HepG2 (cell line): ENCODE results near the gene HS3ST2. TPM values are rescaled to one million over a fixed set of nuclear protein-coding genes. Genes with fewer than 3 reads are reported as not detected.

Experiments
- ATAC-seq: fragments of 200-7000 bp; cut with Tn5 transposase; 3 replicates; pipeline ENCODE4 v1.9.1; 2020; ENCODE audit warnings: mild to moderate bottlenecking, moderate library complexity
- BruUV-seq: library from RNA; stranded (reverse); fragments of 400-500 nt; replicated peaks from 2 replicates; lab custom pipeline; 2021; lab: Mats Ljungman, UMichigan
- CTCF ChIA-PET: fragments of 300-600 bp; formaldehyde crosslinking; extraction: SDS; loops from one replicate; lab custom pipeline; 2021; ENCODE audit warnings: low total read pairs, inconsistent platforms, low intra/inter-chr PET ratio; lab: Yijun Ruan, JAX
- POLR2A ChIA-PET: fragments of 350-600 bp; sonication (Branson Sonifier 250); formaldehyde crosslinking; loops from one replicate; lab custom pipeline; 2020; ENCODE audit warnings: antibody characterized with exemption, inconsistent platforms; lab: Yijun Ruan, JAX
- DNase-seq: peaks from one replicate; pipeline ENCODE4 v3.0.0-alpha.2; 2015; ENCODE audit warnings: low spot score
- FAIRE-seq: peaks from 3 replicates; lab custom pipeline; 2011; peaks lifted over from hg19 to GRCh38; lab: Jason Lieb, UNC
- H2AFZ ChIP-seq: one replicate; pipeline ENCODE4 v1.6.1; 2011; ENCODE audit warnings: low read length, inconsistent platforms
- H3K27ac ChIP-seq: fragments of 300-600 bp; 3 replicates; pipeline ENCODE4 v1.8.0; 2011; ENCODE audit warnings: mixed run types, mild to moderate bottlenecking, mixed read lengths, low read length, inconsistent platforms; ENCODE audit not compliant: insufficient read depth; ENCODE audit errors: extremely low read length
- H3K27me3 ChIP-seq, 2 experiments: fragments of 200-600 bp in 1 of 2; 2 replicates in 1 of 2; 3 replicates in 1 of 2; pipeline versions ENCODE4 v1.6.0 to v1.8.0; 2011; ENCODE audit warnings: low read length in 2 of 2, mild to moderate bottlenecking in 2 of 2, moderate library complexity in 2 of 2, inconsistent platforms in 1 of 2; ENCODE audit not compliant: insufficient read depth in 2 of 2, control insufficient read depth in 1 of 2
- H3K36me3 ChIP-seq, 2 experiments: fragments of 200-600 bp in 1 of 2; replicated peaks in 1 of 2; 2 replicates in 1 of 2; 3 replicates in 1 of 2; pipeline versions ENCODE4 v1.5.1 to v1.8.0; 2011; ENCODE audit warnings: low read length in 2 of 2, inconsistent platforms in 1 of 2; ENCODE audit not compliant: insufficient read depth in 2 of 2, control insufficient read depth in 1 of 2
- H3K4me1 ChIP-seq: 2 replicates; pipeline ENCODE4 v1.5.1; 2012; ENCODE audit warnings: low read length, inconsistent platforms; ENCODE audit not compliant: insufficient read depth
- H3K4me2 ChIP-seq: 2 replicates; pipeline ENCODE4 v1.6.0; 2011; ENCODE audit warnings: low read depth, low read length, inconsistent platforms
- H3K4me3 ChIP-seq, 3 experiments: fragments of 200-600 bp in 1 of 3; sonication (generic), shearing (Covaris generic) in 1 of 3; replicated peaks in 1 of 3; 2 replicates each; pipeline ENCODE4 v1.5.1; 2011 to 2016; ENCODE audit warnings: low read length in 3 of 3, inconsistent platforms in 2 of 3, low read depth in 2 of 3, mild to moderate bottlenecking in 2 of 3, control low read depth in 1 of 3, mixed read lengths in 1 of 3; ENCODE audit not compliant: insufficient read depth in 1 of 3
- H3K79me2 ChIP-seq: one replicate; pipeline ENCODE4 v1.6.1; 2011; ENCODE audit warnings: low read length, inconsistent platforms; ENCODE audit not compliant: insufficient read depth
- H3K9ac ChIP-seq: 2 replicates; pipeline ENCODE4 v1.6.0; 2011; ENCODE audit warnings: mild to moderate bottlenecking, low read depth, low read length, inconsistent platforms; ENCODE audit not compliant: insufficient read depth
- H3K9me3 ChIP-seq: 2 replicates; pipeline ENCODE4 v1.5.1; 2012; ENCODE audit warnings: mild to moderate bottlenecking, low read length
- H4K20me1 ChIP-seq: 2 replicates; pipeline ENCODE4 v1.6.0; 2011; ENCODE audit warnings: inconsistent platforms, mild to moderate bottlenecking, low read length, moderate library complexity; ENCODE audit not compliant: insufficient read depth
- ARID3A ChIP-seq: IDR thresholded peaks from 2 replicates; pipeline ENCODE4 v1.6.1; 2012; ENCODE audit warnings: low read depth, low read length, improper control_type of control experiment
- ATM ChIP-seq: fragments of 450-650 bp; IDR thresholded peaks from 2 replicates; pipeline ENCODE4 v1.7.1; 2017; ENCODE audit warnings: mild to moderate bottlenecking, borderline replicate concordance
- CCDC6 ChIP-seq: sonication (generic); formaldehyde crosslinking; IDR thresholded peaks from 2 replicates; pipeline ENCODE4 v1.8.1; 2022; ENCODE audit warnings: mild to moderate bottlenecking, missing genetic modification reagents, moderate library complexity
- FOXC1 ChIP-seq: sonication (generic); formaldehyde crosslinking; IDR thresholded peaks from 2 replicates; pipeline ENCODE4 v1.8.0; 2022; ENCODE audit warnings: mild to moderate bottlenecking, missing genetic modification reagents, borderline replicate concordance
- GLMP ChIP-seq: sonication (generic); formaldehyde crosslinking; IDR thresholded peaks from 2 replicates; pipeline ENCODE4 v1.9.0; 2021; ENCODE audit warnings: missing genetic modification reagents, mild to moderate bottlenecking, borderline replicate concordance
- MAFK ChIP-seq, 2 experiments: IDR thresholded peaks in 1 of 2; conservative IDR thresholded peaks in 1 of 2; 2 replicates each; pipeline ENCODE4 v1.6.1; 2011; ENCODE audit warnings: improper control_type of control experiment in 2 of 2, low read length in 2 of 2
- RARG ChIP-seq: sonication (generic); formaldehyde crosslinking; IDR thresholded peaks from 2 replicates; pipeline ENCODE4 v1.4.0; 2020; ENCODE audit warnings: low read depth, mild to moderate bottlenecking, missing genetic modification reagents
- SNAPC5 ChIP-seq: sonication (generic); formaldehyde crosslinking; IDR thresholded peaks from 2 replicates; pipeline ENCODE4 v1.8.1; 2023; ENCODE audit warnings: mild to moderate bottlenecking, missing genetic modification reagents, borderline replicate concordance
- ZBTB21 ChIP-seq: sonication (generic); formaldehyde crosslinking; IDR thresholded peaks from 2 replicates; pipeline ENCODE4 v1.4.0; 2020; ENCODE audit warnings: missing genetic modification reagents
- ZBTB7A ChIP-seq: sonication (generic); formaldehyde crosslinking; IDR thresholded peaks from 2 replicates; pipeline ENCODE4 v1.8.0; 2022; ENCODE audit warnings: mild to moderate bottlenecking, missing genetic modification reagents
- ZNF138 ChIP-seq: sonication (generic); formaldehyde crosslinking; IDR thresholded peaks from 2 replicates; pipeline ENCODE4 v1.5.0; 2020; ENCODE audit warnings: mild to moderate bottlenecking, low read depth, missing genetic modification reagents
- ZNF597 ChIP-seq: sonication (generic); formaldehyde crosslinking; IDR thresholded peaks from 2 replicates; pipeline ENCODE4 v1.5.0; 2020; ENCODE audit warnings: missing genetic modification reagents
- ZNF770 ChIP-seq: sonication (generic); formaldehyde crosslinking; IDR thresholded peaks from 2 replicates; pipeline ENCODE4 v1.5.0; 2020; ENCODE audit warnings: mild to moderate bottlenecking, missing genetic modification reagents
- WGBS: methylation state at CpG from one replicate; pipeline ENCODE4 v1.1.6; 2017; ENCODE audit warnings: low lambda C conversion rate; 5-methylcytosine and 5-hydroxymethylcytosine counted together
- in situ Hi-C: cut with HindIII; loops from 2 replicates; pipeline ENCODE4 v1.10.0; 2017; ENCODE audit warnings: low pct_unique_long_range_greater_than_20kb; ENCODE audit not compliant: extremely low pct_ligation_motif_present
- intact Hi-C: fragments of 100-400 bp; cut with micrococcal nuclease; formaldehyde crosslinking; loops from one replicate; pipeline ENCODE4 v1.10.0; 2022; ENCODE audit not compliant: unreplicated experiment
- polyA plus RNA-seq, 8 experiments: library from polyadenylated mRNA; depleted of rRNA in 3 of 8; stranded (reverse) in 7 of 8; unstranded in 1 of 8; fragments of >200 nt; fragmentation: Illumina TruSeq in 4 of 8; extraction: Trizol in 4 of 8; gene quantifications; 2 replicates each; pipeline versions ENCODE4 v1.2.1 to v1.2.3, GENCODE V29; 2011 to 2016; ENCODE audit warnings: low read depth in 4 of 8, missing spikeins in 1 of 8, mixed read lengths in 1 of 8; ENCODE audit not compliant: insufficient read depth in 1 of 8
- total RNA-seq, 5 experiments: library from RNA; depleted of rRNA; stranded (reverse); fragments of >200 nt; fragmentation: Illumina TruSeq; extraction: Trizol; gene quantifications; 2 replicates each; pipeline ENCODE4 v1.2.3, GENCODE V29; 2016; ENCODE audit warnings: low read depth in 1 of 5

The HS3ST2 gene
- total and polyA plus RNA-seq, 2 of the 13 experiments (the other 11 are each of a cell fraction or from before 2014, with no cell fraction given), result not detected

- in situ Hi-C loops, result no loop called here
- Histone ChIP-seq H3K4me1 (no peaks in the 10 kb centered on the region), H3K4me2 (no peak overlapping the region), H2AFZ (no peak overlapping the region), H3K9me3 (no peaks in the 10 kb centered on the region), H3K36me3 (no peaks in the 10 kb centered on the region), H3K4me3 (no peak overlapping the region), H3K79me2 (no peaks in the 10 kb centered on the region), H3K27ac (no peak overlapping the region), H3K9ac (no peak overlapping the region), H4K20me1 (no peaks in the 10 kb centered on the region), H3K27me3 (0 out of 5 replicates have a peak, but pooled peaks cover 0 to 4% of the 10 kb centered on the region in 2 experiments)
- TF ChIP-seq GLMP (no peak), MAFK (conservative IDR thresholded peaks at IDR 0.05 in 1 of 2, IDR thresholded peaks at IDR 0.05 in 1 of 2; ENCODE audit: low read length in 2 of 2) (no peak), ZNF138 (no peak), CCDC6 (CRISPR knock-in tag) (no peak), ATM (no peak), SNAPC5 (CRISPR knock-in tag) (no peak)
- WGBS, result 30% methylated on average over 3 of the region's 3 CpGs
- POLR2A ChIA-PET, result no interaction called here
- ATAC-seq (no peak), FAIRE-seq (no peak), DNase-seq (no peak)
- BruUV-seq, result no TSS peak
- intact Hi-C loops, result no loop called here
- CTCF ChIA-PET, result no interaction called here
These were observed 47.6 kb downstream of the HS3ST2 start for GRCh38 chr16:22861580-22861979.

GRCh38 chr16:22862046-22862445 lies 48.1 kb downstream of the HS3ST2 start:
- FAIRE-seq (no peak), ATAC-seq (no peak), DNase-seq (no peak)
- no peaks in the 10 kb centered on the region for H3K36me3 ChIP-seq
- H2AFZ ChIP-seq, result no peak overlapping the region
- no peak overlapping the region for H3K4me3 ChIP-seq
- no peaks in the 10 kb centered on the region for H3K9me3 ChIP-seq
- no peak overlapping the region for H3K4me2 ChIP-seq
- no peak overlapping the region for H3K27ac ChIP-seq
- no TSS peak for BruUV-seq
- CTCF ChIA-PET, result no interaction called here
- H3K27me3 ChIP-seq, result 0 out of 5 replicates have a peak, but pooled peaks cover 0 to 4% of the 10 kb centered on the region in 2 experiments
- no peaks in the 10 kb centered on the region for H3K79me2 ChIP-seq
- POLR2A ChIA-PET, result no interaction called here
- no peaks in the 10 kb centered on the region for H3K4me1 ChIP-seq
- no peak overlapping the region for H3K9ac ChIP-seq
- intact Hi-C loops, result no loop called here
- no peaks in the 10 kb centered on the region for H4K20me1 ChIP-seq
- in situ Hi-C loops, result no loop called here
- TF ChIP-seq ZNF770, result no peak
- TF ChIP-seq RARG (CRISPR knock-in tag), result no peak
- TF ChIP-seq ARID3A, result no peak
- no peak for TF ChIP-seq FOXC1
- no peak for TF ChIP-seq ZNF597 (CRISPR knock-in tag)
- no peak for TF ChIP-seq ZBTB21
- TF ChIP-seq ZBTB7A, result no peak
